Loucy (cell line): ENCODE data around the gene SMAD7.

Experiments used
- EZH2phosphoT487 ChIP-seq: fragments of 200-600 bp; IDR thresholded peaks from 2 replicates; pipeline ENCODE4 v1.6.1; 2018; ENCODE audit warnings: antibody characterized with exemption, mild to moderate bottlenecking, moderate library complexity, borderline replicate concordance
- TF ChIP-seq, protein P1 (sequence below): fragments of 200-600 bp; sonication (generic); conservative IDR thresholded peaks from 2 replicates; pipeline ENCODE4 v1.5.1; 2014; ENCODE audit warnings: mild to moderate bottlenecking, antibody characterized with exemption, low read length

- TF ChIP-seq, protein P1, sequence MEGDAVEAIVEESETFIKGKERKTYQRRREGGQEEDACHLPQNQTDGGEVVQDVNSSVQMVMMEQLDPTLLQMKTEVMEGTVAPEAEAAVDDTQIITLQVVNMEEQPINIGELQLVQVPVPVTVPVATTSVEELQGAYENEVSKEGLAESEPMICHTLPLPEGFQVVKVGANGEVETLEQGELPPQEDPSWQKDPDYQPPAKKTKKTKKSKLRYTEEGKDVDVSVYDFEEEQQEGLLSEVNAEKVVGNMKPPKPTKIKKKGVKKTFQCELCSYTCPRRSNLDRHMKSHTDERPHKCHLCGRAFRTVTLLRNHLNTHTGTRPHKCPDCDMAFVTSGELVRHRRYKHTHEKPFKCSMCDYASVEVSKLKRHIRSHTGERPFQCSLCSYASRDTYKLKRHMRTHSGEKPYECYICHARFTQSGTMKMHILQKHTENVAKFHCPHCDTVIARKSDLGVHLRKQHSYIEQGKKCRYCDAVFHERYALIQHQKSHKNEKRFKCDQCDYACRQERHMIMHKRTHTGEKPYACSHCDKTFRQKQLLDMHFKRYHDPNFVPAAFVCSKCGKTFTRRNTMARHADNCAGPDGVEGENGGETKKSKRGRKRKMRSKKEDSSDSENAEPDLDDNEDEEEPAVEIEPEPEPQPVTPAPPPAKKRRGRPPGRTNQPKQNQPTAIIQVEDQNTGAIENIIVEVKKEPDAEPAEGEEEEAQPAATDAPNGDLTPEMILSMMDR: no peak
- no peak for TF ChIP-seq EZH2phosphoT487
Measured at GRCh38 chr18:48882379-48882778, 68.4 kb downstream of the SMAD7 start.
